ENCODE data around the gene RDH11.

Gene RDH11

GRCh38 chr14:67690011-67690410, 5.6 kb downstream of the RDH11 start:
- no peak overlapping the region for H3K4me3 ChIP-seq (ENCODE audit: low read depth, low read length)
- ChIA-PET CTCF (interaction anchor here (0.6 kb wide), 2 partner anchors 327 to 1036 kb away, joined by 3 to 4 read pairs; no protein-coding TSS in a partner anchor), POLR2A (no interaction called here)
- no peak overlapping the region for H3K27ac ChIP-seq (ENCODE audit: extremely low read depth, low read depth, low read length)
- TF ChIP-seq, protein P1, sequence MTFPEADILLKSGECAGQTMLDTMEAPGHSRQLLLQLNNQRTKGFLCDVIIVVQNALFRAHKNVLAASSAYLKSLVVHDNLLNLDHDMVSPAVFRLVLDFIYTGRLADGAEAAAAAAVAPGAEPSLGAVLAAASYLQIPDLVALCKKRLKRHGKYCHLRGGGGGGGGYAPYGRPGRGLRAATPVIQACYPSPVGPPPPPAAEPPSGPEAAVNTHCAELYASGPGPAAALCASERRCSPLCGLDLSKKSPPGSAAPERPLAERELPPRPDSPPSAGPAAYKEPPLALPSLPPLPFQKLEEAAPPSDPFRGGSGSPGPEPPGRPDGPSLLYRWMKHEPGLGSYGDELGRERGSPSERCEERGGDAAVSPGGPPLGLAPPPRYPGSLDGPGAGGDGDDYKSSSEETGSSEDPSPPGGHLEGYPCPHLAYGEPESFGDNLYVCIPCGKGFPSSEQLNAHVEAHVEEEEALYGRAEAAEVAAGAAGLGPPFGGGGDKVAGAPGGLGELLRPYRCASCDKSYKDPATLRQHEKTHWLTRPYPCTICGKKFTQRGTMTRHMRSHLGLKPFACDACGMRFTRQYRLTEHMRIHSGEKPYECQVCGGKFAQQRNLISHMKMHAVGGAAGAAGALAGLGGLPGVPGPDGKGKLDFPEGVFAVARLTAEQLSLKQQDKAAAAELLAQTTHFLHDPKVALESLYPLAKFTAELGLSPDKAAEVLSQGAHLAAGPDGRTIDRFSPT (tag by site-specific recombination; IDR thresholded peaks at IDR 0.05), result no peak
- TF ChIP-seq MYNN (tag by site-specific recombination; IDR thresholded peaks at IDR 0.05; ENCODE audit: borderline replicate concordance) (no peak), SP7 (tag by site-specific recombination; IDR thresholded peaks at IDR 0.05) (no peak)
- no peaks in the 10 kb centered on the region for H3K9me3 ChIP-seq (ENCODE audit: control insufficient read depth, insufficient read depth, low read depth, low read length)
- H3K4me1 ChIP-seq (ENCODE audit: control insufficient read depth, insufficient read depth, low read length), result peaks cover 5% of the 10 kb centered on the region; the same call in 1 of the 2 replicates
- peaks cover 60 to 86% of the 10 kb centered on the region in 2 experiments for H3K36me3 ChIP-seq (ENCODE audit: control insufficient read depth in 2 of 2, insufficient read depth in 1 of 2, low read length in 2 of 2)

DNA sequence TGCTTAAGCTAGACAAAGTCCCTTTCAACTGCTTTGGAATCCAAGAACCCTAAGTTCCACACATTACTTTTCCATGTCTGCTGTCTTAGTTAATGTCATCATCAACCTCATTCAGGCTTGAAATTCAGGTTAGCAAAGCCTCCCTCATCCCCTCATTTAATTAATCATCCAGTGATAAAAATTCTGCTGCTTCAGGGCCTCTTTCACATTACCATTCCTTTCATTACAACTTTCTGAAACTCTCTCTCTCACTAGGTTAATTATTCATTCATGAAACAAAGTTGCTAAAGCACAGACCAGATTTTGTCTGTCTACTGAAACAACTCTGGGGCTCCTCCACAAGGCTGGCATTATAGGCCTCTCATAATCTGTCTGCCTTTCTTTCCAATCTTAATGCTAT, 11.7 kb downstream of the RDH11 start:
- H3K27ac ChIP-seq (ENCODE audit: extremely low read depth, low read depth, low read length), result no peak overlapping the region
- CTCF ChIA-PET, result interaction anchor here (0.8 kb wide), 1 partner anchor 21 kb away, joined by 3 read pairs; no protein-coding TSS in a partner anchor
- TF ChIP-seq BCL11A (tag by site-specific recombination; IDR thresholded peaks at IDR 0.05; ENCODE audit: low read depth), result no peak
- no peak for TF ChIP-seq RBAK (tag by site-specific recombination; IDR thresholded peaks at IDR 0.05)
- no peak for TF ChIP-seq ZNF701 (tag by site-specific recombination; IDR thresholded peaks at IDR 0.05)
- no peak for TF ChIP-seq ZNF350 (tag by site-specific recombination; IDR thresholded peaks at IDR 0.05)
- no peak for TF ChIP-seq ZNF248 (tag by site-specific recombination; IDR thresholded peaks at IDR 0.05)
- no peak for TF ChIP-seq KLF16 (tag by site-specific recombination; IDR thresholded peaks at IDR 0.05)
- TF ChIP-seq ZNF623 (tag by site-specific recombination; IDR thresholded peaks at IDR 0.05), result no peak
- TF ChIP-seq ZNF645 (tag by site-specific recombination; IDR thresholded peaks at IDR 0.05), result no peak
- no peak for TF ChIP-seq KLF9 (tag by site-specific recombination; IDR thresholded peaks at IDR 0.05; ENCODE audit: low read depth)
- TF ChIP-seq ZNF114 (tag by site-specific recombination; IDR thresholded peaks at IDR 0.05), result no peak
- TF ChIP-seq ZNF169 (tag by site-specific recombination; IDR thresholded peaks at IDR 0.05), result no peak
- TF ChIP-seq ZNF112 (tag by site-specific recombination; IDR thresholded peaks at IDR 0.05), result no peak
- no peak for TF ChIP-seq ZNF677 (tag by site-specific recombination; IDR thresholded peaks at IDR 0.05)
- no peak overlapping the region for H3K4me3 ChIP-seq (ENCODE audit: low read depth, low read length)
- H3K4me1 ChIP-seq (ENCODE audit: control insufficient read depth, insufficient read depth, low read length), result no peaks in the 10 kb centered on the region
- POLR2A ChIA-PET, result no interaction called here
- no peaks in the 10 kb centered on the region for H3K9me3 ChIP-seq (ENCODE audit: control insufficient read depth, insufficient read depth, low read depth, low read length)
- peaks cover 78 to 90% of the 10 kb centered on the region in 2 experiments for H3K36me3 ChIP-seq (ENCODE audit: control insufficient read depth in 2 of 2, insufficient read depth in 1 of 2, low read length in 2 of 2)

DNA sequence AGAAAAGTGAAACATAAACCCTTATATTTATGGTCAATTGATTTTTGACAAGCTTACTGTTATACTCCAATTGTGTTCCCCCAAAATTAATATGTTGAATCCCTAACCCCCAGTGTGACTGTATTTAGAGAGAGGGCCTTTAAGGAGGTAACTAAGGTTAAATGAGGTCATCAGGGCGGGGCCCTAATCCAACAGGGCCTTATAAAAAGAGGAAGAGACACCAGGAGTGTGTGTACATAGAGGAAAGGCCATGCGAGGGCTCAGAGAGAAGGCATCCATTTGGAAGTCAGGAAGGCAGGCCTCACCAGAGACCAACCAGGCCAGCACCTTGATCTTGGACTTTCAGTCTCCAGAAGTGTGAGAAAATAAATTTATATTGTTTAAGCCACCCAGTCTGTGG, 14.6 kb downstream of the RDH11 start:
- H3K4me3 ChIP-seq (ENCODE audit: low read depth, low read length), result no peak overlapping the region
- POLR2A ChIA-PET, result interaction anchor here (0.7 kb wide), 1 partner anchor 15 kb away, joined by 3 read pairs; the partner anchor contains the start of gene RDH11
- H3K4me1 ChIP-seq (ENCODE audit: control insufficient read depth, insufficient read depth, low read length), result no peaks in the 10 kb centered on the region
- peaks cover 76 to 78% of the 10 kb centered on the region in 2 experiments for H3K36me3 ChIP-seq (ENCODE audit: control insufficient read depth in 2 of 2, insufficient read depth in 1 of 2, low read length in 2 of 2)
- H3K27ac ChIP-seq (ENCODE audit: extremely low read depth, low read depth, low read length), result no peak overlapping the region
- H3K9me3 ChIP-seq (ENCODE audit: control insufficient read depth, insufficient read depth, low read depth, low read length), result no peaks in the 10 kb centered on the region
- CTCF ChIA-PET, result interaction anchor here (1.2 to 1.5 kb wide), 2 partner anchors 154 to 254 kb away, joined by 3 read pairs; no protein-coding TSS in a partner anchor
- TF ChIP-seq ZNF837 (tag by site-specific recombination; IDR thresholded peaks at IDR 0.05) (no peak), ZFP69B (tag by site-specific recombination; IDR thresholded peaks at IDR 0.05) (no peak), GLI2 (tag by site-specific recombination; IDR thresholded peaks at IDR 0.05; ENCODE audit: borderline replicate concordance, low read depth) (no peak), SP2 (tag by site-specific recombination; IDR thresholded peaks at IDR 0.05) (no peak)
- TF ChIP-seq, protein P2, sequence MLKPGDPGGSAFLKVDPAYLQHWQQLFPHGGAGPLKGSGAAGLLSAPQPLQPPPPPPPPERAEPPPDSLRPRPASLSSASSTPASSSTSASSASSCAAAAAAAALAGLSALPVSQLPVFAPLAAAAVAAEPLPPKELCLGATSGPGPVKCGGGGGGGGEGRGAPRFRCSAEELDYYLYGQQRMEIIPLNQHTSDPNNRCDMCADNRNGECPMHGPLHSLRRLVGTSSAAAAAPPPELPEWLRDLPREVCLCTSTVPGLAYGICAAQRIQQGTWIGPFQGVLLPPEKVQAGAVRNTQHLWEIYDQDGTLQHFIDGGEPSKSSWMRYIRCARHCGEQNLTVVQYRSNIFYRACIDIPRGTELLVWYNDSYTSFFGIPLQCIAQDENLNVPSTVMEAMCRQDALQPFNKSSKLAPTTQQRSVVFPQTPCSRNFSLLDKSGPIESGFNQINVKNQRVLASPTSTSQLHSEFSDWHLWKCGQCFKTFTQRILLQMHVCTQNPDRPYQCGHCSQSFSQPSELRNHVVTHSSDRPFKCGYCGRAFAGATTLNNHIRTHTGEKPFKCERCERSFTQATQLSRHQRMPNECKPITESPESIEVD (tag by site-specific recombination; IDR thresholded peaks at IDR 0.05), result no peak
- TF ChIP-seq, protein P3, sequence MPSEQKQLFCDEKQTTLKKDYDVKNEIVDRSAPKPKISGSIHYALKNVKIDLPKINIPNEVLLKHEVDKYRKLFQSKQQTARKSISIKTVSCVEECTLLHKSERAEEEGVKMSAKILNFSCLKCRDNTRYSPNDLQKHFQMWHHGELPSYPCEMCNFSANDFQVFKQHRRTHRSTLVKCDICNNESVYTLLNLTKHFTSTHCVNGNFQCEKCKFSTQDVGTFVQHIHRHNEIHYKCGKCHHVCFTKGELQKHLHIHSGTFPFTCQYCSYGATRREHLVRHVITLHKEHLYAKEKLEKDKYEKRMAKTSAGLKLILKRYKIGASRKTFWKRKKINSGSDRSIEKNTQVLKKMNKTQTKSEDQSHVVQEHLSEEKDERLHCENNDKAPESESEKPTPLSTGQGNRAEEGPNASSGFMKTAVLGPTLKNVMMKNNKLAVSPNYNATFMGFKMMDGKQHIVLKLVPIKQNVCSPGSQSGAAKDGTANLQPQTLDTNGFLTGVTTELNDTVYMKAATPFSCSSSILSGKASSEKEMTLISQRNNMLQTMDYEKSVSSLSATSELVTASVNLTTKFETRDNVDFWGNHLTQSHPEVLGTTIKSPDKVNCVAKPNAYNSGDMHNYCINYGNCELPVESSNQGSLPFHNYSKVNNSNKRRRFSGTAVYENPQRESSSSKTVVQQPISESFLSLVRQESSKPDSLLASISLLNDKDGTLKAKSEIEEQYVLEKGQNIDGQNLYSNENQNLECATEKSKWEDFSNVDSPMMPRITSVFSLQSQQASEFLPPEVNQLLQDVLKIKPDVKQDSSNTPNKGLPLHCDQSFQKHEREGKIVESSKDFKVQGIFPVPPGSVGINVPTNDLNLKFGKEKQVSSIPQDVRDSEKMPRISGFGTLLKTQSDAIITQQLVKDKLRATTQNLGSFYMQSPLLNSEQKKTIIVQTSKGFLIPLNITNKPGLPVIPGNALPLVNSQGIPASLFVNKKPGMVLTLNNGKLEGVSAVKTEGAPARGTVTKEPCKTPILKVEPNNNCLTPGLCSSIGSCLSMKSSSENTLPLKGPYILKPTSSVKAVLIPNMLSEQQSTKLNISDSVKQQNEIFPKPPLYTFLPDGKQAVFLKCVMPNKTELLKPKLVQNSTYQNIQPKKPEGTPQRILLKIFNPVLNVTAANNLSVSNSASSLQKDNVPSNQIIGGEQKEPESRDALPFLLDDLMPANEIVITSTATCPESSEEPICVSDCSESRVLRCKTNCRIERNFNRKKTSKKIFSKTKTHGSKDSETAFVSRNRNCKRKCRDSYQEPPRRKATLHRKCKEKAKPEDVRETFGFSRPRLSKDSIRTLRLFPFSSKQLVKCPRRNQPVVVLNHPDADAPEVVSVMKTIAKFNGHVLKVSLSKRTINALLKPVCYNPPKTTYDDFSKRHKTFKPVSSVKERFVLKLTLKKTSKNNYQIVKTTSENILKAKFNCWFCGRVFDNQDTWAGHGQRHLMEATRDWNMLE (tag by site-specific recombination; conservative IDR thresholded peaks at IDR 0.05; ENCODE audit: low read depth), result no peak

All from HEK293 (cell line).